Retina (tissue), 1 donor: ENCODE measurements around the gene LITAFD.
"Not testable (repeated sequence)": the region's sequence is repeated elsewhere in the genome, so short reads cannot be mapped to it uniquely, and the experiment has no call there.

Experiments
- DNase-seq: peaks from one replicate; pipeline ENCODE4 v3.0.0-alpha.2; 2016

The LITAFD gene

DNA sequence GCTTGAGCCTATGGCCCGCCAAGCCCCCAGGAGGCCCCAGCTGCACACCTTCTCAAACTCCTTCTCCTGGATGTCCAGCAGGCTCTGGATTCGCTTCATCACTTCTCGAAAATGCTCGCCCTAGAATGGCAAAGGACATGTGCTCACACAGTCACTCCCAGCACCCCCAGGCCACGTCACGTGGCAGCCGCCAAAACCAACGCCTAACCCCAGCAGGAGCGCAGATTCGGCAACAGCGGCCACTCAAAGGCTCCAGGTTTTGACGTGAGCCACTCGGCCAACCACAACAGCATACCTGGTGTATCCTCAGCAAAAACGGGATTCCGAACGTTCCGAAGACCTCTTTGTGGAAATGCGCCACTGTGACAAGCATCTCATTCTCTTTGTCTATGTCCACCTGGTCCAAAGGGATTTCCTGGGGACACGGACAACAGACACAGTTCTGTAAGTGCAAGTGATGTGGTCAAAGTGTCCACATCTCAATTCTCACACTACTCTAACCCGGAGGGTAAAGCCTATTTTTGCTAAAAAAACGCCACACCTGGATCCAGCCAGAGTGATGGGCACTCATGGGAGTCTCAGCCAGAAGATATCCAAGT, 12.7 kb downstream of the LITAFD start:
- no peak for DNase-seq

GRCh38 chr16:8898660-8899318, 16.6 kb downstream of the LITAFD start:
- no peak for DNase-seq

- DNase-seq, result no peak
These were observed 17.7 kb downstream of the LITAFD start for GRCh38 chr16:8899709-8900317.

DNA sequence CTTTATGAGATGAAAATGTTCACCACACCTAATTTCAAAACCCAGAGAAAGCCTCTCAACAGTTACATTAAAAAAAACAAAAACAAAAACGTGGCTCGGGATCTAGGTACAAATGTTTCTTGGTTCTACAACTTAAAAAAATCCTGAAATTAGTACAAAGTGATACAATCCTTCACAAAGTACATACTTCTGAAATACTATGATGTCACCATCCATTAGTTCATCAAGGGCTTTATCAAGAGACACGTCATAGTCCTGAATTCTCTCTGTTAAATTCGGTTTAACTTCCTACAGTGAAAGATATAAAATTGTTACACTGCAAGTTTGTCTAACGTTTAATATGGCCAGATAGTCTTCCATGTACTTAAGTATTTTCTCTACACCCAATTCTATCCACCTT, 18.2 kb downstream of the LITAFD start:
- DNase-seq, result no peak

DNA sequence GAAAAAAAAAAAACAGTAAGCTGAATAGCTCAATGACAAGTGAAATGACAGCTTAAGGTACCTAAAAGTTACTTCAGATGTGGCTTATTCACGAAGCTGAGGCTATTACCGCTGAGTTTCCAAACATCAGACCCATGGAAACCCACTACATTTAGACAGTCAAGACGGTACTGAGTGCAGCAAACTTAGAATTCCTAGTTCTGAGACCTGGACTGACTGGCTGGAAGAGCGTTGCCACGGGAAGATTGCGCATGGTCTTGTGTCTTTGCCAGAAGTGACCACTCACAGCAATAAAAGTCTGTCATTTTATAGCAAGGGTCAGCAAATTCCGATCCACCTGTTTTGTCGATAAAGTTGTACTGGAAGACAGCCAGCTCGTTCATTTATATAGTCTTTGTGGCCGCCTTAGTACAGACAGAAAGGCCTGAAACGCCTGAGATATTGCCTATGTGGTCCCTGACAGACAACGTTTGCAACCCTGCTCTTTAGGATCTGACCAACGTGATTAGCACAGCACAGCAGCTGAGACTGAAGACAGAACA, 19.2 kb downstream of the LITAFD start:
- DNase-seq, result no peak

GRCh38 chr16:8903004-8903403, 20.9 kb downstream of the LITAFD start:
- DNase-seq, result no peak

DNA sequence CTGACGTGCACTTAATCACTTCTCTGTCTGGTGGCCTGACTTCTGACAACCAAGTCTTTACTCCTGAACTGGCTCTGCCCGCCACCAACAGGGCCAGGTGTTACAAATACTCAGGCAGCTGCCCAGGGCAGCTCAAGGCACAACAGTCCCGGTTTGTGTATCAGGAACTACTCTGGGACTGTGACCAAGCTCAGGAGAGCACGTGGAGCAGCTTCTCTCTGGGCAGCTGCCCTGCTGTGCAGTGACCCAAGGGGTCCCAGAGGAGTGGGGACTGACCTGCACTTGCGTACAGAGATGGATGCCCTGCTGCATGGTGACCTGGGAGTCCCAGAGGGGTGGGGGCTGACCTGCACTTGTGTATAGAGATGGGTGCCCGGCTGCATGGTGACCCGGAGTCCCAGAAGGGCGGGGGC, 21.9 kb downstream of the LITAFD start:
- DNase-seq, result no peak

- DNase-seq, result no peak
These were observed 23.1 kb downstream of the LITAFD start for GRCh38 chr16:8905168-8905762.

DNA sequence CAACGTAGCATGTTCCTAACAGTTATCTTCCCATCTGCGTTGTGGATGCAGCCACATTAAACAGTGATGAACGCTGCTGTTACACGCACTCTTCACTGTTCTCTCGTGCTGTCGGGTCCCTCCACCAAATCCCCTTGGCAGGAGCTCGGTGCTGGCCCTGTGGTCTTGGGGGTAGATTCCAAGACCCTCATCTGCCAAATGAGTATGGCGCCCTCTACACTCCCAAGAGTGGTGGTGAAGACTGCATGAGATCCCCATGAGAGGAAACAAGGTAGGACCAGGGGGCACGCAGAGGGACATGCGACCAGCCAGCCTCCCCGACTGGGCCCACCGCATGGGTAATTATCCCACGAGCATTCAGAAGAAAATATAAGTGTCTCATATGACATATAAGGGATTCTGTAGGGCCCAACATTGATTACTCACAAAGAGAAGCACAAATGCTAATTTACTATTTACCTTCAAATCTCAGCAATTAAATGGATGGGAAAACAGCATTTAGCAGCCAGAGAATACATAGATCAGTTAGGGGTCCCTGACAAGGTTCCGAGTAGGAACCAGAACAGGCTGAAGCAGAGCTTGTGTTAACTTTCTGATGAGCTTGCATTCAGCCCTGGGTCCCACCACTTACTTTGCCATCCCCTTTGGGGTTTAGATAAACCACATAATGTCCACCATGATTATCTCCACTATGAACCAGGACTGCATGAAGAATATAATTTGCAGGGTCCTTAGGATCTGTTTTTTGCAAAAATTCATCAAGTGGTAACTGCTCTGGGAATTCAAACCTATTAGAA, 23.8 kb downstream of the LITAFD start:
- DNase-seq, result no peak

DNA sequence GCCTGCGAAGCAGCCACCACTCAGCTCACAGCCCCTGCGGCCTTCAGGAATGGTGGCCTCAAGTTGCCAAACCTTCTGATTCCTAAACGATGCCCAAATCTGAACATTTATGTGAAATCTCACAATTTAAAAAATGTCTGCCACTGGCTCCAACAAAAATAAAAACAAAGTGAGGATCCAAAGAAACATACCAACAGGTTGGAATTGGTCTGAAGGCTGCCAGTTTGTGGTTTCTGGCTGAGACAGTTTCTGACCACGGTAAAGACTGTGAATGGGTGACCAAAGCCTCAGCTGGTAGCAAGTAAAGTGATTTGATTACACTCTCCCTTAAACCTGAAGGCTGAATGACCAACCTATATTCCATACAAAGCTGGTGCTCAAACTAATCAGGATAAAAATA, 24.9 kb downstream of the LITAFD start:
- no peak for DNase-seq

- no peak for DNase-seq
These were observed 26.8 kb downstream of the LITAFD start for GRCh38 chr16:8908810-8909468.

DNA sequence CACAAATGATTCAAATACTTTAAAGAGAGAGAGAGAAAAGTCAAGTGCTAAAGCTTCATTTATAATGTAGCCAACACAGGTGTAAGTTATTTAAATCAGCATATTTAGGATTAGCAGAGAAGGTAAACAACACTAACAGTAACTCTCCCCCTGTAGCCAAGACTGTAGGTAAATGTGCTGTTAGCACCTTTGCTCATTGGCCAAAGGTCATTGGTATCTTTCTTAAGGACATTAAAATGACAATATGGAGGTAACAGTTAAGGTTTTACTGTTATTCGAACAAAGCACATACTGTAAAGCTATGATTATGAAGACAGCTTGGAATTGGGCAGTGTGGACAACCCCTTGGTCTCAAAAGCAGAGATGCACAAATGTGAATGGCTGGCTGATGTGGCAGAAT, 28.7 kb downstream of the LITAFD start:
- no peak for DNase-seq

DNA sequence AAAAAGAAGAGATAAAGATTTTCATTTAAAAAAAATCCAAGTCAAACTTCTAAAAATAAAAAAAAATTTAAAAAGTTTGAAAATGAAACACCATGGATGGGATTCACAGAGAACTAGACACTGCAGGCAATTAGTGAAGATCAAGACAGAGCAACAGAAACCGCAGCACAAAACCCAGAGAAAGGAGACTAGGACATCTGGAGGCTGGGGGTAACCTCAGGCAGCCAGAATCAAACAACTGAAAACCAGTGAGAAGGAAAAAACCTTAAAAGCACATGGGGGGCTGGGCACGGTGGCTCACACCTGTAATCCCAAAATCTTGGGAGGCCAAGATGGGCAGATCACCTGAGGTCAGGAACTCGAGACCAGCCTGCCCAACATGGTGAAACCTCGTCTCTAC, 30.6 kb downstream of the LITAFD start:
- no peak for DNase-seq

DNA sequence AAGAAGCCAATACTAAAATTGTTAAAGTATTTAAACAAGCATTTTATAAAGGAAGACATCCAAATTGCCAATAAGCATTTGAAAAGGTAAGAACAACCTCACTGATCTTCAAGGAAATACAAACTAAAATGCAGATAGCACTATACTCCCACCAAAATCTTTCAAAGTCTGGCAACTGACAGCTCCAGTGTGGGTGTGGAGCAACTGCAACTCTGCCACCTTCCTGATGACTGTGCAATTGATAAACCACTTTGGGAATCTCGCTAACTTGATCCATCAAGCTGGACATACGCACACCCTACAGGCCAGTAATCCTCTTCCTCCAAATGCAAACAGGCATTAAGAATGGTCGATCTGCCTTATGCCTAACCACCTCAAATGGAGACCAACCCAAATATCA, 31.9 kb downstream of the LITAFD start:
- no peak for DNase-seq

DNA sequence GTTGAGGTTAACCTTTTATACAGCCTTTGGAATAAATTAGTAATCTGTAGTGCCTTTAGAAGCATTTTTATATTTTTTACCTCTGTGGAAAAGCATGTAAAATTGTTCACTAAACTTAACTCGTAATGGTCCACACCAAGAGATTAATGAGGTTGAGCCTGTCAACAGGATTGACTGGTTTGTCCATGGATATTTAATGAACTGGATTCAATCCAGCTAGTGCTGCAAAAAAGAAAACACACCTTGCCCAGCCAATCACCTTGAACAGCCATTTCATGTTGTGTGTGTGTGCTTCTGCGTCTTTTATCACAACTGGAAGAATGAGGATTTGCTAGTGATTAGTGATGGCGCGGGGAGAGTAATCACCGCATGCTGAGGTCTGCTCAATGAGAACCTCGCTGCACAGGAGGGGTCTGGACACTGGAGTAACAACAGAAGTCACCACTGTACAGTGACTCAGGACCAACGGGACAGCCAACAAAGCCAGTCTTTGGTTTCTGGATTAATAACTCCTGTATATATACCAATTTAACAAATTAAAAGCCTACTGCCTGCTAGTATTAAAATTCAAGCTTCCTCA, 33.7 kb downstream of the LITAFD start:
- DNase-seq, result no peak

GRCh38 chr16:8916541-8917225, 34.5 kb downstream of the LITAFD start:
- DNase-seq, result no peak

DNA sequence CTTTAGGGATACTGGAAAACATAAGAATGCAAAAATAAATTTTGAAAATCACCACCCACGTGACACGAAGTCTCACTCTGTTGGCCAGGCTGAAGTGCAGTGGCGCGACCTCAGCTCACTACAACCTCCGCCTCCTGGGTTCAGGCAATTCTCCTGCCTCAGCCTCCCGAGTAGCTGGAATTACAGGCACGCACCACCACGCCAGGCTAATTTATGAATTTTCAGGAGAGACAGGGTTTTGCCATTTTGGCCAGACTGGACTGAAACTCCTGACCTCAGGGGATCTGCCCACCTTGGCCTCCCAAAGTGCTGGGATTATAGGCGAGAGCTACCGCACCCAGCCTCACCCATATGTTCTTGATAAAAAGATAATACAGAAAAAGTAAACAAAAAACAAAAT, 35.2 kb downstream of the LITAFD start:
- DNase-seq, result not testable (repeated sequence)

DNA sequence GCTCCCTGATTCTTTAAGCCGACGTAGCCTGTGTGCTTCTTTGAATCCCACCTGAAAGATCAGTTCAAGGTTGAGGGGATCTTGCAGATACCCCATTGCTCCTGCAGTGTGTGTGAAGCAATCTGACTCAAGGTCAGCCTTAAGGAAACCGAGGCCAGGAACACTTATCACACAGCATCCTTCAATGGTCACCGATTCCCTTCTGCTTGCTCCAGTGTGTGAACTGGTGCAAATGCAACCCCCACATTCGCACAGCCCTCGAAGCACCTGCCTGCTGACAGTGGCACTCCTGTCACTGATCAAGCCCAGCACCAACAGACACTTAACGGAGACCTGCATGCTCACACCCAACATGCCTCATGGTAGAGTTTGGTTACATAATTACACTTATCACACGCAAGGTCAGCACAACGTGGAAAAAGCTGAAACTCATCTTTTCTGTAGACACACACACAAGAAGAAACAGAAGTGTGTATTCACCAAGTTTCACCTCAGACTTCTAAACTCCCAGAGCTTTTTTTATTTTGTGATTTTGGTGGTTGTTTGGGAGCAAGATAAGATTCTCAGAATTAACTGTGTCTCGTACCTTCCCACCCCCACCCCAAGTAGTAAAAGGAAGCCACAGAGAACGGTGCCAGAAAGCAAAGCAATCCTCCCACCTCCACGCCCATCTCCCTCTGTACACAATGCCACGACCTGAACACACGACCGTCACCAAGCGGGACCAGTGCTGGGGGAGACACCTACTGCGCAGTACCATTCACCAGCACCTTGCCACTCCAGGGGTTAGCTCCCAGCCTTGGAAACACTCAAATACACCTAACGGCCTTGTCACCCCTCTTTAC, 37.2 kb downstream of the LITAFD start:
- no peak for DNase-seq

DNA sequence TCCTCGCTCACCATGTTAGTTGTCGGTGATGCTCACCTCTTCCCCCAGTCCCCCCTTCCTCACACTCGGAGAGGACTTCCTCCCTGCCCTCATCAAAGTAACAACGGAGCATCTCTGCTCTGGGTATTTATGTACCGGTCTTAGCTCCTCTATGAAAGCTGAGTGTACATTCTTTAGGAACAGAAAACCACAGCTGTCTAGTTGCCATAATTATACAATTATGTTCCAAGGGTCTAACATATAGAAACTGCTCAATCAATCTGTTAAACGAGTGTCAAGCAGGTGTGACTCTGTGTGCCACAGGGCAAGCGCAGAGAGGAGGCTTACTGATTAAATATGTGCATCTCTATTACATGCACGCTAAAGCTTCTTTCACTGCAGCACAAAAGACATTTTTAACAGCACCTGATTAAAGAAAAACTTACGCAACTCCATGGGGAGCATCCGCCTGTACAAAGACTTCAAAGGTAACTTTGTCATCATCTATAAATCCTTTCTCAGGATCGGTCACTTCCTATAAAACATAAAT, 37.8 kb downstream of the LITAFD start:
- DNase-seq, result no peak

- no peak for DNase-seq
These were observed 38.6 kb downstream of the LITAFD start for GRCh38 chr16:8920645-8921346.
